IPS DF 6.9 (cell line): Measurements from ENCODE around the gene ZNF783.
"Not testable (repeated sequence)": the region's sequence is repeated elsewhere in the genome, so short reads cannot be mapped to it uniquely, and the experiment has no call there.

ENCODE experiments used
- DNase-seq: peaks from one replicate; pipeline ENCODE4 v3.0.0-alpha.2; 2013; ENCODE audit warnings: low read depth, low spot score
- H3K27ac ChIP-seq: one replicate; pipeline ENCODE4 v1.5.1; 2013; ENCODE audit warnings: low read length, control low read depth
- H3K27me3 ChIP-seq: 2 replicates; pipeline ENCODE4 v1.6.1; 2013; ENCODE audit warnings: mild to moderate bottlenecking, low read length; ENCODE audit not compliant: control insufficient read depth, insufficient read depth
- H3K36me3 ChIP-seq: 2 replicates; pipeline ENCODE4 v1.6.1; 2013; ENCODE audit warnings: low read length; ENCODE audit not compliant: control insufficient read depth, insufficient read depth
- H3K4me1 ChIP-seq: 2 replicates; pipeline ENCODE4 v1.6.1; 2013; ENCODE audit warnings: low read length; ENCODE audit not compliant: control insufficient read depth, insufficient read depth
- H3K4me3 ChIP-seq: 2 replicates; pipeline ENCODE4 v1.5.1; 2013; ENCODE audit warnings: mild to moderate bottlenecking, low read length
- H3K9me3 ChIP-seq: 2 replicates; pipeline ENCODE4 v1.6.1; 2013; ENCODE audit warnings: low read length, inconsistent platforms; ENCODE audit not compliant: control insufficient read depth, insufficient read depth
- WGBS: extraction: QIAGEN DNeasy Blood & Tissue Kit; methylation state at CpG from one replicate; pipeline ENCODE4 v1.1.7; 2013; ENCODE audit warnings: mixed read lengths, missing lambda C conversion rate; ENCODE audit not compliant: insufficient read length, insufficient coverage; 5-methylcytosine and 5-hydroxymethylcytosine counted together

ZNF783 gene

GRCh38 chr7:149256568-149256967 is 5.4 kb upstream of the ZNF783 start:
- DNase-seq, result no peak
- Histone ChIP-seq H3K4me1 (no peaks in the 10 kb centered on the region; the same call in 1 of the 2 replicates), H3K4me3 (no peak overlapping the region), H3K27ac (no peak overlapping the region), H3K9me3 (no peaks in the 10 kb centered on the region), H3K27me3 (no peaks in the 10 kb centered on the region), H3K36me3 (peaks cover 23% of the 10 kb centered on the region)
- WGBS, result no CpG with 5 or more reads among the region's 4 CpGs

GRCh38 chr7:149257146-149257545 is 4.8 kb upstream of the ZNF783 start:
- Histone ChIP-seq H3K9me3 (no peaks in the 10 kb centered on the region), H3K4me1 (no peaks in the 10 kb centered on the region; the same call in 1 of the 2 replicates), H3K27ac (no peak overlapping the region), H3K36me3 (peaks cover 21% of the 10 kb centered on the region), H3K4me3 (no peak overlapping the region), H3K27me3 (no peaks in the 10 kb centered on the region)
- DNase-seq, result no peak
- no CpG with 5 or more reads among the region's 2 CpGs for WGBS

GRCh38 chr7:149261316-149261828 is 624 bp upstream of the ZNF783 start:
- Histone ChIP-seq H3K4me1 (no peaks in the 10 kb centered on the region; the same call in 1 of the 2 replicates), H3K9me3 (no peaks in the 10 kb centered on the region), H3K36me3 (no peaks in the 10 kb centered on the region; the same call in 1 of the 2 replicates), H3K4me3 (peak overlapping the region; percentile 49; the same call in 1 of the 2 replicates), H3K27ac (no peak overlapping the region), H3K27me3 (no peaks in the 10 kb centered on the region)
- DNase-seq, result no peak
- WGBS, result no CpG with 5 or more reads among the region's 16 CpGs

- no peak overlapping the region for H3K4me3 ChIP-seq
- DNase-seq, result no peak
- no peaks in the 10 kb centered on the region; the same call in 1 of the 2 replicates for H3K36me3 ChIP-seq
- no peaks in the 10 kb centered on the region for H3K4me1 ChIP-seq
- no peaks in the 10 kb centered on the region for H3K27me3 ChIP-seq
- H3K9me3 ChIP-seq, result no peaks in the 10 kb centered on the region
- H3K27ac ChIP-seq, result no peak overlapping the region
- WGBS, result no CpG with 5 or more reads among the region's 21 CpGs
Measured at GRCh38 chr7:149266451-149266850, 4.5 kb downstream of the ZNF783 start.

GRCh38 chr7:149267733-149268132 is 5.7 kb downstream of the ZNF783 start:
- no peaks in the 10 kb centered on the region for H3K27me3 ChIP-seq

GRCh38 chr7:149274424-149274823 is 12.4 kb downstream of the ZNF783 start:
- H3K4me1 ChIP-seq, H3K27me3 ChIP-seq, H3K9me3 ChIP-seq, H3K4me3 ChIP-seq, H3K36me3 ChIP-seq, H3K27ac ChIP-seq, DNase-seq: not testable (repeated sequence)
- WGBS, result no CpG with 5 or more reads among the region's 8 CpGs

More at GRCh38 chr7:149267733-149268132, 5.7 kb downstream of the ZNF783 start:
- no peak overlapping the region for H3K27ac ChIP-seq
- no peak for DNase-seq
- no peaks in the 10 kb centered on the region for H3K9me3 ChIP-seq
- no peak overlapping the region for H3K4me3 ChIP-seq
- H3K36me3 ChIP-seq, result no peaks in the 10 kb centered on the region; the same call in 1 of the 2 replicates
- WGBS, result no CpG with 5 or more reads among the region's 8 CpGs
- H3K4me1 ChIP-seq, result no peaks in the 10 kb centered on the region

- Histone ChIP-seq H3K27me3 (no peaks in the 10 kb centered on the region), H3K9me3 (no peaks in the 10 kb centered on the region), H3K27ac (no peak overlapping the region), H3K36me3 (peaks cover 4% of the 10 kb centered on the region; the same call in 1 of the 2 replicates), H3K4me1 (no peaks in the 10 kb centered on the region), H3K4me3 (no peak overlapping the region)
- no peak for DNase-seq
- no CpG with 5 or more reads among the region's 9 CpGs for WGBS
Measured at GRCh38 chr7:149277871-149278270, 15.9 kb downstream of the ZNF783 start.

- Histone ChIP-seq H3K4me1 (no peaks in the 10 kb centered on the region), H3K9me3 (no peaks in the 10 kb centered on the region), H3K27me3 (no peaks in the 10 kb centered on the region), H3K4me3 (no peak overlapping the region), H3K27ac (no peak overlapping the region), H3K36me3 (peaks cover 4% of the 10 kb centered on the region; the same call in 1 of the 2 replicates)
- WGBS, result no CpG with 5 or more reads among the region's 11 CpGs
- no peak for DNase-seq
Measured at GRCh38 chr7:149278396-149278795, 16.4 kb downstream of the ZNF783 start.

GRCh38 chr7:149279111-149279743 is 17.2 kb downstream of the ZNF783 start:
- Histone ChIP-seq H3K4me1 (no peaks in the 10 kb centered on the region), H3K9me3 (no peaks in the 10 kb centered on the region), H3K27me3 (no peaks in the 10 kb centered on the region), H3K4me3 (no peak overlapping the region), H3K27ac (no peak overlapping the region), H3K36me3 (peaks cover 4% of the 10 kb centered on the region; the same call in 1 of the 2 replicates)
- DNase-seq, result no peak
- WGBS, result no CpG with 5 or more reads among the region's 17 CpGs

GRCh38 chr7:149280151-149280550 is 18.2 kb downstream of the ZNF783 start:
- Histone ChIP-seq H3K27ac (no peak overlapping the region), H3K27me3 (0 out of 2 replicates have a peak, but pooled peaks cover 2% of the 10 kb centered on the region), H3K36me3 (peaks cover 4% of the 10 kb centered on the region; the same call in 1 of the 2 replicates), H3K4me1 (no peaks in the 10 kb centered on the region), H3K9me3 (no peaks in the 10 kb centered on the region), H3K4me3 (no peak overlapping the region)
- DNase-seq, result no peak
- WGBS, result no CpG with 5 or more reads among the region's 9 CpGs
